Measurements from ENCODE around the gene RNF38.

RNF38 gene

GRCh38 chr9:36407122-36407723, 7.2 kb upstream of the RNF38 start:
- TF ChIP-seq SIN3A (IDR thresholded peaks at IDR 0.05; ENCODE audit: borderline replicate concordance, insufficient read depth, low read length), result no peak
- no peak for TF ChIP-seq POLR2AphosphoS5 (IDR thresholded peaks at IDR 0.05; ENCODE audit: low read depth, low read length)
- TF ChIP-seq REST (IDR thresholded peaks at IDR 0.05; ENCODE audit: insufficient read depth in 1 of 2, low read depth in 2 of 2, low read length in 2 of 2), result no peak
- no peak for TF ChIP-seq FOXP2 (optimal IDR thresholded peaks at IDR 0.05; ENCODE audit: borderline replicate concordance, extremely low read depth, extremely low read length, insufficient read depth)
- no peak for TF ChIP-seq TAF1 (IDR thresholded peaks at IDR 0.05; ENCODE audit: borderline replicate concordance, insufficient read depth, low read length)

GRCh38 chr9:36402536-36402935, 2.5 kb upstream of the RNF38 start:
- no peak for TF ChIP-seq TAF1 (IDR thresholded peaks at IDR 0.05; ENCODE audit: borderline replicate concordance, insufficient read depth, low read length)
- TF ChIP-seq FOXP2 (optimal IDR thresholded peaks at IDR 0.05; ENCODE audit: borderline replicate concordance, extremely low read depth, extremely low read length, insufficient read depth), result no peak
- no peak for TF ChIP-seq POLR2AphosphoS5 (IDR thresholded peaks at IDR 0.05; ENCODE audit: low read depth, low read length)
- no peak for TF ChIP-seq REST (IDR thresholded peaks at IDR 0.05; ENCODE audit: insufficient read depth in 1 of 2, low read depth in 2 of 2, low read length in 2 of 2)

- no peak for TF ChIP-seq FOXP2 (optimal IDR thresholded peaks at IDR 0.05; ENCODE audit: borderline replicate concordance, extremely low read depth, extremely low read length, insufficient read depth)
- no peak for TF ChIP-seq POLR2AphosphoS5 (IDR thresholded peaks at IDR 0.05; ENCODE audit: low read depth, low read length)
- no peak for TF ChIP-seq REST (IDR thresholded peaks at IDR 0.05; ENCODE audit: insufficient read depth in 1 of 2, low read depth in 2 of 2, low read length in 2 of 2)
- TF ChIP-seq SIN3A (IDR thresholded peaks at IDR 0.05; ENCODE audit: borderline replicate concordance, insufficient read depth, low read length), result no peak
- no peak for TF ChIP-seq TAF1 (IDR thresholded peaks at IDR 0.05; ENCODE audit: borderline replicate concordance, insufficient read depth, low read length)
Measured at GRCh38 chr9:36401897-36402480, 1.9 kb upstream of the RNF38 start.

- no peak; the same call in 1 of the 2 replicates for TF ChIP-seq SIN3A (IDR thresholded peaks at IDR 0.05; ENCODE audit: borderline replicate concordance, insufficient read depth, low read length)
- peak; percentile 24; the same call in 1 of the 2 replicates for TF ChIP-seq TAF1 (IDR thresholded peaks at IDR 0.05; ENCODE audit: borderline replicate concordance, insufficient read depth, low read length)
Measured at GRCh38 chr9:36401164-36401740, 1.2 kb upstream of the RNF38 start.

GRCh38 chr9:36400332-36401163, 479 bp upstream of the RNF38 start:
- TF ChIP-seq REST (IDR thresholded peaks at IDR 0.05; ENCODE audit: insufficient read depth in 1 of 2, low read depth in 2 of 2, low read length in 2 of 2) (no peak), SIN3A (IDR thresholded peaks at IDR 0.05; ENCODE audit: borderline replicate concordance, insufficient read depth, low read length) (peak; percentile 54; the same call in 1 of the 2 replicates), TAF1 (IDR thresholded peaks at IDR 0.05; ENCODE audit: borderline replicate concordance, insufficient read depth, low read length) (peak; percentile 19; the same call in 1 of the 2 replicates), FOXP2 (optimal IDR thresholded peaks at IDR 0.05; ENCODE audit: borderline replicate concordance, extremely low read depth, extremely low read length, insufficient read depth) (peak; percentile 50)

Data from PFSK-1 (cell line).